Caco-2 (cell line): ENCODE results near the gene AGTRAP. TPM values are rescaled to one million over a fixed set of nuclear protein-coding genes. Genes with fewer than 3 reads are reported as not detected.

Source experiments
- BruUV-seq: library from RNA; stranded (reverse); fragments of 400-500 nt; replicated peaks from 2 replicates; lab custom pipeline; 2021; lab: Mats Ljungman, UMichigan
- CTCF ChIA-PET: fragments of 300-600 bp; sonication (Branson Sonifier 250); formaldehyde crosslinking; loops from one replicate; lab custom pipeline; 2022; ENCODE audit warnings: antibody characterized with exemption; lab: Charles Lee
- POLR2A ChIA-PET: fragments of 300-600 bp; sonication (Branson Sonifier 250); formaldehyde crosslinking; loops from one replicate; lab custom pipeline; 2022; ENCODE audit warnings: antibody characterized with exemption; lab: Charles Lee
- DNase-seq, 2 experiments: peaks; one replicate each; pipeline versions ENCODE4 v3.0.0 to v3.0.0-alpha.2; 2020 to 2022
- H3K27me3 ChIP-seq: replicated peaks from 2 replicates; pipeline ENCODE4 v1.6.0; 2011; ENCODE audit warnings: low read length; ENCODE audit not compliant: control insufficient read depth, insufficient read depth
- H3K36me3 ChIP-seq: 2 replicates; pipeline ENCODE4 v1.5.1; 2011; ENCODE audit warnings: low read length; ENCODE audit not compliant: control insufficient read depth, insufficient read depth
- H3K4me1 ChIP-seq: fragments of 250-450 bp; sonication (Bioruptor Pico); 2 replicates; pipeline ENCODE4 v1.5.1; 2020; ENCODE audit warnings: mild to moderate bottlenecking
- H3K4me3 ChIP-seq: 2 replicates; pipeline ENCODE4 v1.5.1; 2011; ENCODE audit warnings: low read depth, mild to moderate bottlenecking, control low read depth, low read length
- H3K9me3 ChIP-seq: fragments of 250-450 bp; sonication (Bioruptor Pico); 2 replicates; pipeline ENCODE4 v1.5.1; 2020; ENCODE audit warnings: mild to moderate bottlenecking, moderate library complexity
- H3K27ac Mint-ChIP-seq: one replicate; pipeline ENCODE4 v1.8.0; 2022; ENCODE audit warnings: mixed read lengths; ENCODE audit not compliant: unreplicated experiment
- H3K27me3 Mint-ChIP-seq: one replicate; pipeline ENCODE4 v1.8.0; 2022; ENCODE audit warnings: mixed read lengths; ENCODE audit not compliant: insufficient read depth, unreplicated experiment
- H3K36me3 Mint-ChIP-seq: one replicate; pipeline ENCODE4 v1.8.0; 2022; ENCODE audit warnings: mild to moderate bottlenecking, mixed read lengths; ENCODE audit not compliant: insufficient read depth, unreplicated experiment
- H3K4me1 Mint-ChIP-seq: one replicate; pipeline ENCODE4 v1.8.0; 2022; ENCODE audit warnings: low read depth, mixed read lengths; ENCODE audit not compliant: unreplicated experiment
- H3K4me3 Mint-ChIP-seq: one replicate; pipeline ENCODE4 v1.8.0; 2022; ENCODE audit warnings: mild to moderate bottlenecking, moderate library complexity, mixed read lengths; ENCODE audit not compliant: unreplicated experiment
- H3K9me3 Mint-ChIP-seq: one replicate; pipeline ENCODE4 v1.8.0; 2022; ENCODE audit warnings: mixed read lengths; ENCODE audit not compliant: unreplicated experiment
- CTCF ChIP-seq, 2 experiments: fragments of 200-600 bp in 1 of 2; IDR thresholded peaks; 1 replicate in 1 of 2; 2 replicates in 1 of 2; pipeline versions ENCODE4 v1.5.1 to v1.8.0; 2011 to 2022; ENCODE audit warnings: antibody characterized with exemption in 1 of 2, control low read depth in 1 of 2, inconsistent platforms in 1 of 2, low read depth in 1 of 2, low read length in 1 of 2, mild to moderate bottlenecking in 1 of 2, moderate library complexity in 1 of 2; ENCODE audit not compliant: insufficient read depth in 1 of 2, severe bottlenecking in 1 of 2, unreplicated experiment in 1 of 2
- intact Hi-C: fragments of 100-400 bp; cut with micrococcal nuclease; formaldehyde crosslinking; loops from one replicate; pipeline ENCODE4 v1.10.0; 2022; ENCODE audit not compliant: unreplicated experiment
- total RNA-seq: library from RNA; stranded (reverse); gene quantifications from 2 replicates; pipeline ENCODE4 v1.2.3, GENCODE V29; 2022

The AGTRAP gene
- total RNA-seq, 1 experiment from 2014 or later = 44.4 TPM

- TF ChIP-seq CTCF (IDR thresholded peaks at IDR 0.05; ENCODE audit: insufficient read depth in 1 of 2, low read depth in 1 of 2, low read length in 1 of 2, severe bottlenecking in 1 of 2, unreplicated experiment in 1 of 2) = no peak
- H3K36me3 Mint-ChIP-seq = peaks cover 8% of the 10 kb centered on the region
- H3K27me3 Mint-ChIP-seq = no peaks in the 10 kb centered on the region
- ChIA-PET CTCF (interaction anchor here (1.1 to 2.0 kb wide), 2 partner anchors 71 to 82 kb away, joined by 3 to 7 read pairs; partner anchors contain the start of genes FBXO2 and FBXO6), POLR2A (interaction anchor here (0.9 to 1.0 kb wide), 2 partner anchors 52 to 245 kb away, joined by 3 read pairs; partner anchors contain the start of gene MFN2)
- Histone ChIP-seq H3K4me3 (peak overlapping the region; percentile 83), H3K4me1 (peaks cover 6% of the 10 kb centered on the region), H3K9me3 (no peaks in the 10 kb centered on the region), H3K36me3 (no peaks in the 10 kb centered on the region), H3K27me3 (no peaks in the 10 kb centered on the region)
- intact Hi-C loops = loop anchor here (10.0 kb wide), 1 partner anchor 69 kb away; the partner anchor contains the start of genes CLCN6 and MTHFR
- H3K4me1 Mint-ChIP-seq = no peaks in the 10 kb centered on the region
- peak overlapping the region; percentile 83 for H3K27ac Mint-ChIP-seq
- no peaks in the 10 kb centered on the region for H3K9me3 Mint-ChIP-seq
- peak overlapping the region; percentile 96 for H3K4me3 Mint-ChIP-seq
- no peak for DNase-seq
- no TSS peak for BruUV-seq
These were observed 444 bp upstream of the AGTRAP start for GRCh38 chr1:11735531-11735853.

GRCh38 chr1:11736746-11737639 lies 1.1 kb downstream of the AGTRAP start:
- no peaks in the 10 kb centered on the region for H3K9me3 Mint-ChIP-seq

More at GRCh38 chr1:11736746-11737639, 1.1 kb downstream of the AGTRAP start:
- CTCF ChIA-PET = interaction anchor here (0.9 to 2.0 kb wide), 4 partner anchors 12 to 73 kb away, joined by 3 to 7 read pairs (median 5); partner anchors contain the start of gene FBXO6
- no peaks in the 10 kb centered on the region for H3K36me3 ChIP-seq
- H3K27ac Mint-ChIP-seq = peak overlapping the region; percentile 83
- H3K4me1 ChIP-seq = peaks cover 6% of the 10 kb centered on the region
- no peaks in the 10 kb centered on the region for H3K9me3 ChIP-seq
- peak; percentile 72 to 76 for DNase-seq
- H3K4me3 ChIP-seq = peak overlapping the region; percentile 83
- POLR2A ChIA-PET = interaction anchor here (0.5 to 1.9 kb wide), 2 partner anchors 84 to 171 kb away, joined by 3 to 13 read pairs; no protein-coding TSS in a partner anchor
- TF ChIP-seq CTCF (IDR thresholded peaks at IDR 0.05; ENCODE audit: insufficient read depth in 1 of 2, low read depth in 1 of 2, low read length in 1 of 2, severe bottlenecking in 1 of 2, unreplicated experiment in 1 of 2) = no peak
- no peaks in the 10 kb centered on the region for H3K4me1 Mint-ChIP-seq
- peak overlapping the region; percentile 96 for H3K4me3 Mint-ChIP-seq
- intact Hi-C loops = loop anchor here (10.0 kb wide), 1 partner anchor 68 kb away; the partner anchor contains the start of genes CLCN6 and MTHFR
- no peaks in the 10 kb centered on the region for H3K27me3 Mint-ChIP-seq
- BruUV-seq = TSS peak; percentile 56
- H3K36me3 Mint-ChIP-seq = peaks cover 8% of the 10 kb centered on the region
- H3K27me3 ChIP-seq = no peaks in the 10 kb centered on the region
